HG03354 (cell line): ENCODE results near the gene KCNJ18.
"Not testable (repeated sequence)": the region's sequence is repeated elsewhere in the genome, so short reads cannot be mapped to it uniquely, and the experiment has no call there.

ENCODE experiments used
- ATAC-seq: cut with Tn5 transposase; IDR thresholded peaks from one replicate; pipeline ENCODE4 v1.9.1; 2021; ENCODE audit warnings: mild to moderate bottlenecking; ENCODE audit not compliant: unreplicated experiment, poor library complexity, severe bottlenecking

Gene KCNJ18

GRCh38 chr17:21683142-21683712 lies 9.1 kb upstream of the KCNJ18 start:
- not testable (repeated sequence) for ATAC-seq

GRCh38 chr17:21683897-21684296 lies 8.4 kb upstream of the KCNJ18 start:
- ATAC-seq: not testable (repeated sequence)

GRCh38 chr17:21684384-21684783 lies 7.9 kb upstream of the KCNJ18 start:
- ATAC-seq: not testable (repeated sequence)

- not testable (repeated sequence) for ATAC-seq
Measured at GRCh38 chr17:21685061-21685795, 7.1 kb upstream of the KCNJ18 start.

GRCh38 chr17:21686165-21687015 lies 5.9 kb upstream of the KCNJ18 start:
- ATAC-seq: no peak

DNA sequence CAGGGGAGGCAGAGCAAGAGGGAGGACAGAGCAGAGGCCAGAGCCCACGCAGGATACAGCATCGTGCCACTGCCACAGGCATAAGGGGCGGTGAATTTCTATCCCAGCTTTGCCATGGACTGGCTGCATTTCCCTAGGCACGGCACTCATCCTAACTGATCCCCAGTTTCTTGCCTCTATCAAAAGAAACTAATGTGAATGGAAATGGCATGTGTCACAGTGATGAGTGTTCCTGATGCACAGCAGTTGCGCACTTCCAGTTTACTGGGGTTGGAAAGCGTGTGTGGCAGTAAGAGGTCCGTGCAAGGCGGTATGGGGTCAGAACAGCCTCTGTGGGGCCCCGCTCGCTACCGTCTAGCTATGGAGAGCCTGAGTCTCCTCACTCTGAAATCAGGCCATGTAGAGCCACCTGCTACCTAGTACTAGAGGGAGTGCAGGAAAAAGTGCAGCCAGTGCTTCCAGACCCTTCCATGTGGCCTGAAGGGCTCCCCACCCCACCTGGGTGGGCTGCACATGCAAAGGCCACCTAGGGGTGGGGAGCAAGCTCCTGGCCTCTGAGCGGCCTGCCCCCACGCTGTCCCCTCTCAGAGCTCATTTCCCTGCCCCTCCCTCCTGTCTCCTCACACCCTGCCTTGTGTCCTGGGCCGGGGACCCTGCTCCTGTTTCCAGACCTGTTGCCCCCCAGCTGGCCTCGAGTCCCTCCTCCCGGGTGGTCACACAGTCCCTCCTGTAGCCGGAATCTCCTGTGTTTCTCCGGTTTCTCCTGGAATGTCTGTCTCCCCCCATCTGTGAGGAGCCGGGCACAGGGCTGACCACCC lies 5.0 kb upstream of the KCNJ18 start:
- ATAC-seq: no peak

- no peak for ATAC-seq
Measured at GRCh38 chr17:21688293-21688949, 3.9 kb upstream of the KCNJ18 start.

DNA sequence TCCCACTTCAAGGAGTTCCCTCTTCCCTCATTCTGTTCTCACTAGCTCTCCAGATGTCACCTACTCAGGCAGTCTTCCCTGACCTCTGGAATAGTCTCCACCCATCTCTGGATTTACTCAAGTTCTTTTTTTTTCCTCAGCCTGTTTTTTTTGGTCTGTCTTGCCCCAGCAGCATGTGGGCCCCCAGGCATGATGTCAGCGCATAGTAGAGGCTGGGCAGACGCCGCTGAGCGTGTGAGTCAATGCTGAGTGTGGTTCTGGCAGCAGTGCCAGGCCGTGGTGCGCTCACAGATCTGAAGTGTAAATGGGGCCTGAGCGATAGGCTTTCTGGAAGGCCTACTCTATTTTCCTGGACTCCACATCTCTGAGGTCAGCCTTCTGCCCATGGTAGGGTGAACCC lies 2.7 kb upstream of the KCNJ18 start:
- no peak for ATAC-seq

DNA sequence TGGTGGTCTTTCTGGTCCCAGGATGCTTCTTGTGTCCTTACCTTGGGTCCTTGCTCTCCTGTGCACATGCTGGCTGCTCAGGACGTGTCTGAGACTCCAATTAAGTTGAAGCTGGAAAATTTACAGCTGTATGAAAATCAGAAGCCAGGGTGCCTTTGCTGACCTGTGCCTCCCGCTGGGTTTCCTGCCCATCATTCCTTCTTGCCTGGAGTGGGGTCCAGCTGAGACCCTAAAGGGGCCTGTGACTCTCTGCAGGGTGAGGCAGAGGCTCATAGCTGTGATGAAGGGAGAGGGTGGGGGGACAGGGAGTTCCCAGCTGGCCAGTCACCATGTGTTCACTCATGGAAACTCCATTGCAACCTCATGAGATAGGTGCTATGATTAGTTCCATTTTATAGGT lies 1.5 kb upstream of the KCNJ18 start:
- not testable (repeated sequence) for ATAC-seq

DNA sequence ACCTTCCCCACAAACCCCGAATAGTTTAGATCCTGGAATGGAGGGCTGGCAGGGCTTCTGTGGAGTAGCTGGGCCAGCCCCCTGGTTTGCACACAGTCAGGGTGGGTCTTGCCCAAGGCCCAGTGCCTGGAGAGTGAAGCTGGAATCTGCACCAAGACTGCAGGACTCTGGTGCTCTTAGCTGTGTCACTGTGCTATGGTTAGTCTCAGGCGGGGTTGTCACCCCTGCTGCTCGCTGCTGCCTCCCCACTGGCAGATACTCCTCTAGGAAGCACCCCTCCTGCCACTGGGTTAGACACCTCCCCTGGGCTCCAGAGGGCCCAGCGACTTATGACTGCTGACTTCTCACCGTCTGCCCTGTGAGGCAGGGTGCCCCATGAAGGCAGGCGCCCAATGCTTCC lies 842 bp upstream of the KCNJ18 start:
- ATAC-seq: not testable (repeated sequence)

DNA sequence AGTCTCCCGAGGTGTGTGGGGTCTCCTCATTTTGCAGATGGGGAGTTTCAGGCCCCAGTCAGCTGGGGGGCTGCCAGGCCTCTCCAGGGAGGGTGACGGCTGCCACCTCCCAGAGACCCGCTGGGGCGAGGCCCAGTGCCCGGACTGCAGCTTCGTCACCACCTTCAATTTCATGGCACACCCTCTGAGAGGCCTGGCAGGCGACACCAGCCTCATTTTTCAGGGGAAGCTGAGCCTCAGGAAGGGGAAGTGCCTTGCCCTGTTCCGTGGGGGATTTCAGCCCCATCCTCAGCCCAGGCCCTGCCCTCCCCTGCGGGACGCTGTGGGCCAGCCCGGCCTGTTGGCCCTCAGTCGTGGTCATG lies 362 bp downstream of the KCNJ18 start:
- ATAC-seq: not testable (repeated sequence)

GRCh38 chr17:21693391-21693796 lies 1.1 kb downstream of the KCNJ18 start:
- not testable (repeated sequence) for ATAC-seq

GRCh38 chr17:21693937-21694336 lies 1.6 kb downstream of the KCNJ18 start:
- ATAC-seq: not testable (repeated sequence)

DNA sequence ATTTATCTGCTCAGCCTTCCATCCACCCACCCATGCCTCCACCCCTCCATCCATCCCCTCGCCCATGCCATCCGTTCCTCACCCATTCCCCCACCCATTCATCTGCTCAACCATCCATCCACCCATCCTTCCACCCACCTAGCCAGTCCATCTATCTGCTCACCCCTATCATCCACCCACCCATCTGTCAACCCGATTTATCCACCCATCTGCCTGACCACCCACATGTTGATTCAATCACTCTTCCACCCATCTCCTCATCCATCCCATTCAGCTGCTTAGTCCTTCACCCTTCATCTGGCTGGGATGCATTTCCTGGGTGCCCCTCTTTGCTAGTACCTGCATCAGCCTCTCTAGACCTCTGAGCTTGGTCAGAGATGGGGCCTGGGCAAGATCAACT lies 3.9 kb downstream of the KCNJ18 start:
- ATAC-seq: not testable (repeated sequence)

GRCh38 chr17:21696842-21697507 lies 4.7 kb downstream of the KCNJ18 start:
- not testable (repeated sequence) for ATAC-seq

DNA sequence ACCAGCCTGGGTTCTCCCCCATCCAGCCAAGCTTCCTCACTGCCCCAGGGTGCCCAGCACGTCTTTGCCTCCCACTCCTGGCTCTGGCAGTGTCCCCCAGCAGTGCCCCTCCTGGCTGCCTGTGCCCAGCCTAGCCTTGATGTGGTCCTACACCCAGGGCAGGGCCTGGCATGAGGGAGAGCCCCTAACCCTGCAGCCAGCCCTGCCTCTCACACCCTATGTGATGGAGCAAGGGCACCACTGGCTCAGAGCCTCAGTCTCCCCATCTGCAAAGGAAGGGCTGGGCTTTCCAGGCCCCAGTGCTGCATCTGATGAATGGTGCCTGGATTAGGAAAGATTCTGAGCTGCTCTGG lies 5.2 kb downstream of the KCNJ18 start:
- ATAC-seq: not testable (repeated sequence)

GRCh38 chr17:21698437-21699075 lies 6.2 kb downstream of the KCNJ18 start:
- not testable (repeated sequence) for ATAC-seq

DNA sequence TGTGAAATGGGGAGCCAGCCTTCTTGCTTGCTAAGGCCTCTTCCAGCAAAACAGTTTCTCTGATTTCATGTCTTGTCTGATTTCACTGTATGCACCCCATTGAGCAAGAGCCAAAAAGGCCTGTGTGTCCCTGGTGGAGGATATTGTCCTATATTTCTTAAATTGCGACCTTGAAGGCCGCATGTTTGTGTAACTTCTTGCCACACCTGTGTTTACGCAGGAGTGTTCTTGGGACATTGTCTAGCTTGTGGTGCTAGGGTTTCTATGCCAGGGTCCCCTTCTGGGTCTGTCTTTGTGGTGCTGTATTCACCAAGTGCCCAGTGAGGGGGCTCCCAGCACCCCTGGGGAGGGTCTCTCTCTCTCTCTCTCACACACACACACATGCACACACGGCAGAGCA lies 6.8 kb downstream of the KCNJ18 start:
- ATAC-seq: not testable (repeated sequence)
